NCI-H1417 treated with DMSO at 0.1 percent for 48 hours (cell line): ENCODE data around the gene SPEM1.
A peak's percentile ranks its signal among the peaks of the same experiment; 100 is the strongest.

ENCODE experiments used
- DNase-seq: peaks from one replicate; lab custom pipeline; 2025; lab: John Stamatoyannopoulos, UW

Gene SPEM1

GRCh38 chr17:7398612-7399011 is 21.5 kb upstream of the SPEM1 start:
- DNase-seq = no peak

- DNase-seq = no peak
Observed at GRCh38 chr17:7403043-7403726, 16.9 kb upstream of the SPEM1 start.

DNA sequence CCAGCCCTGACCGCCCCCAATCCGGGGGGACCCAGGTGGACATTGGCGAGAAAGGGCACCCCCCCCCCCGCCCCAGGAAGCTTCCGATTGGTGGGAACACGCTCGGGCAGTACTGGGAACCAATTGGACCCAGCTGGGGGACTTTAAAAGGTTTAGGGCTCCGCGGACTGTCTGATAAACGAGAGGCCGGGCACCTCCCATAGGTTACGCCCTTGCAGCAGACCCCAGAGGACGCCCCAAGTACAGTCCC is 16.5 kb upstream of the SPEM1 start:
- DNase-seq = no peak

DNA sequence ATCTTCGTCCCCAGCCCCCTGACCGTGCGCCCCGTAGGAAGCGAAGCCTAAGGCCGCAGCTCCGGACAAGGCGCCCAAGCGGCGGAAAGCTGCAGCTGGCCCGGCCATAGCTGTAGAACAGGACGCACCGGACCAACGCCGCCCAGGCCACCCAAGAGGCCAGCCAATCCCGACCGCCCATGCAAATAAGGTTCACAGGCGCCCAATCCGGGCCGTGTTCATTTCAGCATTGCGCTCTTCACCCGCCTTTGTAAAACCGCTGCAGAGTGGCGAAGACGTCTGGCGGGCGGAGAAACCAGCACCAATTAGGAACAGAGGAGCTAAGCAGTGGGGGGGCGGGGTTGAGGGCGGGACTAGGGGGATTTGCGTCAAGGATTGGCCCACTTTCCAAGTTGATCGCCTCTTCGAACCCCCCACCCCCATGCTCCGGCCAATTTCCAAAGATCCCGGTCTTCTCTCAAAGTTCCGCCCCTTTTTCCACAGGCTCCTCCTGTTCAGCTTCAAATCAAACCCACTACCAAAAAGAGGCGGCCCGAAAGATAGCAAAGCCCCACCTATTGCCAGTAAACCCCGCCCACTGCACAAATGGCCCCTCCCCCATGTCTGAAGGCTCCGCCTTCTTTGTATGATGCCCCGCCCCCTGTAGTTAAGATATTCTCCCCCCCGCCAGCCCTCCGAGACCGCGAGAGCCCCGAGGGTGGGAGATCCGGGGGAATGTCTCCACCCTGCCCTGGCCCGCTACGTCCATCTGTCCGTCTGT is 16.0 kb upstream of the SPEM1 start, which contains the start of gene TMEM256:
Gene TMEM256 (minus strand): TSS at position 121 of the 760 bp plus-strand sequence. CDS start 13 bp downstream, at position 108.
- DNase-seq = peak; percentile 83

DNA sequence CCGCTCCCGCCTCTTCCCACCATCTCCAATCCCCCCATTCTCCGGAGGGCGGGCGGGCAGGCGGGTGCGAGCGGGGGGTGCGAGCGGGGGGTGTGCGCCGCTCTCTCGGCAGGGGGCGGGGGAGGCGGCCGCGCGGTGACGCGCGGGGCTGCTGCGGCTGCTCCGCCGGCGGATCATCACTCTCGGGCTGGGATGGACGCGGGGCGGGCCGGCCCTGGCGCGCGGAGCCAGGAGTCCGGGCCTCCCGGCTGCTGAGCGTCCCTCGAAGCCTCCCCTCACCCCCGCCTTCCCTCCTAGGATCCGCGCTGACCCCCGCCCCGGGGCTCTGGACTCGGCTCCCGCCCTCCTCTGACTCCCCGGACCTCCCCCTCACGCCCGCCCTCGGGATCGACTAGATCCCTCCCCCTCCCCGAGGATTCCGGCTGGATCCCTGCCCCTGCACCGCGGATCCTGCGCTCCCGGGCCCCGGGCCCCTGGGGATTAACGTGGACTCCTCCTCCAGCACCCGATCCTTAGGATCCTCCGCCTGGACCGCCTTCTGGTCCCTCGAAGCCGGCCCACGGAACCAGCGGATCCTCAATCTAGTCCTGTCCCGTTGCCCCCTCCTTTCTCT is 15.3 kb upstream of the SPEM1 start:
- DNase-seq = no peak

DNA sequence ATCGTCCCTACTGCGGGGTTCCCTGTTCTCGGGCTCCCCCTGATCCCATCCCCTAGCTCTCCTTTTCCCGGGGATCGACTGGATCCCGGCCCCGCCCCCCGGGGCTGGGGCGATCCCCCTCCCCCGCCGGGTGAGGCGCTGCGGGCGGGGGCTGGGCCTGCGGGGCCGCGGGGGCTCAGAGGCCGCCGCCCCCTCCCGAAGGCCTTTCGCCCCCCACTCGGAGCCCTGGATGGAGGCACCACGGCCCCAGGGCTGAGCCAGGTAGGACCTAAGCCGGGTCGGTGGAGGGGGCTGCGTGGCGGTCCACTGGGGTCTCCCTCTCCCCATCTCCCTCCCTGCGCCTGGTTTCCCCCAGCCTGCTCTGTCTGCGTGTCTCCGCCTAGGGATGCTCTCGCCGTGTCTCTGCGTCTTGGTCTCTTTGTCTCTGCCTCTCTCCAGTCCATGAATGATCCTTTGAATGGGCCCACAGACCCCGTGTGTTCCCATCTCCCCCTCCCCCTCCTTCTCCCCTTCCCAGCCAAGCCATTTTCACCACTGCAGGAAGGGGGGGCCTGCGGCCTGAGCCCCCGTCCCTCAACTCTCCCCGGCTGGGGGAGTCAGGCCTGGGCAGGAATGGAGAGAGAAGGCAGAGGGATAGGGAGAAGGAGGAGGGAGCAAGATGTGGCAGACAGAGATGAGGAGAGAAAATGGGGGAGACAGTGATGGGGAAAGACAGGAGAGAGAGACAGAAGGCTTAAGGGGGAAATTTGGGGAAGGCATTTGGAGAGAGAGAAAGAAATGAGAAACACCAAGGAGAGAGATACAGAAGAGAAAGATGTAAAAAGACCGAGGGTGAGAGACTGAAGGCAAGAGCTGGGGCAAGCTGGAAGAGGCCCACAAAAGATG is 14.5 kb upstream of the SPEM1 start:
- DNase-seq = no peak

DNA sequence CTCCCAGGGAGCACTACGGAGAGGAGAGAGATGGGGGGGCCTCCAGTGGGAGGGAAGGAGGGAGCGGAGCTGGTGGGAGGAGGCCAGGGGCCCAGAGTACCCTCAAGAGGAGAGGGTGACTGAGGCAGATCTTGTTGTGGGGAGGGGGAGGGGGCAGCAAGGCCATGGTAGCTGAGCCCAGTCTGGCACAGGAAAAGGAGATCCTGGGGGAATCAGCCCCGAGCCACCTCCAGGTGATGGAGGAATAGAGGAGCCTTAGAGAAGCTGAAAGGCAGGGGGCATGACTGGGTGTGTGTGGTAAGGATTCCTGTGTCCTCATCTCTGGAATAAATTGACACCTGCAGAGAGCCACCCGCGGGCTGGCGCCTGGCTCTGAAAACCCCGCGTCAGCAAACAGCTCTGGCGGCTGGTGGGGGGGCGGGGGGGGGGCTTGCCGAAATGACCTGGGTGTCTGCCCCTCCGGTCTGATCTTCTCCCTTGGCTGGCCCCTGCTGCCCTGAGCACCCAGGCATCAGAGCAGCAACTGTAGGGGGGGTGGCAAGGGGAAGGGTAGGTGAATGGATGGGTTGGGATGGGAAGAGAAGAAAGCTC is 13.8 kb upstream of the SPEM1 start:
- DNase-seq = no peak

DNA sequence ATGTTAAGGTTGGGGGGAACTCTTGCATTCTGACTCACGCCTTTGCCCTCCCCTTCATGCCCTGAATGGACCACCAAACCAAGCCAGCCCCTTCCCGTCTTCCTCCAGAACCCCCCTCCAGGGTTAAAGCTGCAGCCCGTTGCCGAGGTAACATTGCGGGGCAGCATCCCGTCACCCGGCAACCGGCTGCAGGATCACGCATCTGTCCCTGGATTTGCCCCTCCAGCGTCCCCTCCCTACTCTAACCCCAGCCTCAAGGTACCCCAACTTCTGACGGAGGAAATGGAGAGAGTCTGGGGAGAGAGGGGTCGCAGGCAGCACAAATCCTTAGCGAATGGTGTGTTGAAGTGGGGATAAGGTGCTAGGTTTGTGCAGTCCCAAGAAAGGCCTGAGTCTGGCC is 13.0 kb upstream of the SPEM1 start:
- DNase-seq = no peak

GRCh38 chr17:7407485-7408251 is 12.5 kb upstream of the SPEM1 start, which contains the start of gene NLGN2:
Gene NLGN2 (plus strand): TSS chr17:7407845. CDS start chr17:7408256, 411 bp downstream.
- no peak for DNase-seq

DNA sequence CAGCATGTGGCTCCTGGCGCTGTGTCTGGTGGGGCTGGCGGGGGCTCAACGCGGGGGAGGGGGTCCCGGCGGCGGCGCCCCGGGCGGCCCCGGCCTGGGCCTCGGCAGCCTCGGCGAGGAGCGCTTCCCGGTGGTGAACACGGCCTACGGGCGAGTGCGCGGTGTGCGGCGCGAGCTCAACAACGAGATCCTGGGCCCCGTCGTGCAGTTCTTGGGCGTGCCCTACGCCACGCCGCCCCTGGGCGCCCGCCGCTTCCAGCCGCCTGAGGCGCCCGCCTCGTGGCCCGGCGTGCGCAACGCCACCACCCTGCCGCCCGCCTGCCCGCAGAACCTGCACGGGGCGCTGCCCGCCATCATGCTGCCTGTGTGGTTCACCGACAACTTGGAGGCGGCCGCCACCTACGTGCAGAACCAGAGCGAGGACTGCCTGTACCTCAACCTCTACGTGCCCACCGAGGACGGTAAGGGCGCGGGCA is 11.8 kb upstream of the SPEM1 start:
- no peak for DNase-seq

GRCh38 chr17:7408863-7409262 is 11.3 kb upstream of the SPEM1 start:
- DNase-seq = no peak

DNA sequence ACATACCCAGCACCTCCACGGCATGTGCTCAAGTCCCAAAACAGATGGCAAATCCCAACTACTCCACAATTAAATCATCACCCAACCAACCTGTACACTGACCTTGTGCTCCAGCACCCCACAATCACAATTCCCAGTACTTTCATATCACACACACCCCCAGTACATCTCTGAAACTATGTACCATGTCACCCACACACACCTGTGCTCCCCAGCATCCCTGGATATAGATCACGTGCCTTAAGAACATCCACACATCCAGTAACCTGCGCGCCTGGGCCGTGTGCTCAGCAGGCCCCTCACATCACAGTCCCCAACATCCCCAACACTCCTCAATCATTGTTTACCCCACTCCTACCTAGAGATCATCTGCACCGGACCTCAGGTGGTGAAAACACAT is 10.4 kb upstream of the SPEM1 start:
- no peak for DNase-seq

GRCh38 chr17:7410634-7411426 is 9.3 kb upstream of the SPEM1 start:
- no peak for DNase-seq

GRCh38 chr17:7411427-7411750 is 8.7 kb upstream of the SPEM1 start:
- no peak for DNase-seq

GRCh38 chr17:7413346-7413985 is 6.7 kb upstream of the SPEM1 start:
- DNase-seq = no peak

DNA sequence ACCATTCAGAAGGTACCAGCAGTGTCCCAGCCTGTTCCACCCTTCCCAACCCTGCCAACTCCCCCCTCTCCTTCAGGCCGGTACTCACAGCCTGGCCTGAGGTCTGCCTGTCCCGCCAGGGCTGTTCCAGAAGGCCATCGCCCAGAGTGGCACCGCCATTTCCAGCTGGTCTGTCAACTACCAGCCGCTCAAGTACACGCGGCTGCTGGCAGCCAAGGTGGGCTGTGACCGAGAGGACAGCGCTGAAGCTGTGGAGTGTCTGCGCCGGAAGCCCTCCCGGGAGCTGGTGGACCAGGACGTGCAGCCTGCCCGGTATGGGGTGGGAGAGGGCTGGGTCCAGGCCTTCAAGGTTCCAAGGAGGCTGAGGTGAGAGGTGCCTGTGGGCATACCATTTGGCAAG is 5.3 kb upstream of the SPEM1 start:
- DNase-seq = no peak

DNA sequence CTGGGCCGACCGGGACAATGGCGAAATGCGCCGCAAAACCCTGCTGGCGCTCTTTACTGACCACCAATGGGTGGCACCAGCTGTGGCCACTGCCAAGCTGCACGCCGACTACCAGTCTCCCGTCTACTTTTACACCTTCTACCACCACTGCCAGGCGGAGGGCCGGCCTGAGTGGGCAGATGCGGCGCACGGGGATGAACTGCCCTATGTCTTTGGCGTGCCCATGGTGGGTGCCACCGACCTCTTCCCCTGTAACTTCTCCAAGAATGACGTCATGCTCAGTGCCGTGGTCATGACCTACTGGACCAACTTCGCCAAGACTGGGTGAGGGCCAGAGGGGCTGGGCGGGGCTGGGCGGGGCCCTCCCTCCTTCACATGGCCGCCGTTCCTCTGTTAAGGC is 4.3 kb upstream of the SPEM1 start:
- DNase-seq = no peak

DNA sequence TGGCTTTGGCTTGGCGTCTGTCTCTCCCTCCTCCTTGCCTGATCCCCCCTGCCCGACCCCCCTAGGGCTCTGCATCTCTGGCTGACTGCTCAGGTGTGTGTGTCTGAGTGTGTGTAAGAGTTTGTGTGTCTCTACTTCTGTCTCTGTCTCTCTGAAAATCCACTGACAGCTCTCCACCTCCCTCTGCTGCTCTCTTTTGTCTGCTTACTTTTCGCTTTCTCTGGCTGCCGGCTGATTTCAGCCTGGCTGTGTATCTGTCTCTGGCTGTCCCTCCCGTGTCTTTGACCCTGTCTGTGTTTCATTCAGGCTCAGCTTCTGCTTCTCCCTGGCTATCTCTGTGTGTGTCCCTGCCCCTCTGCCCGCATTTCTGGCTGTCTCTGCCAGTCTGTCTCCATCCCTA is 3.8 kb upstream of the SPEM1 start:
- no peak for DNase-seq

DNA sequence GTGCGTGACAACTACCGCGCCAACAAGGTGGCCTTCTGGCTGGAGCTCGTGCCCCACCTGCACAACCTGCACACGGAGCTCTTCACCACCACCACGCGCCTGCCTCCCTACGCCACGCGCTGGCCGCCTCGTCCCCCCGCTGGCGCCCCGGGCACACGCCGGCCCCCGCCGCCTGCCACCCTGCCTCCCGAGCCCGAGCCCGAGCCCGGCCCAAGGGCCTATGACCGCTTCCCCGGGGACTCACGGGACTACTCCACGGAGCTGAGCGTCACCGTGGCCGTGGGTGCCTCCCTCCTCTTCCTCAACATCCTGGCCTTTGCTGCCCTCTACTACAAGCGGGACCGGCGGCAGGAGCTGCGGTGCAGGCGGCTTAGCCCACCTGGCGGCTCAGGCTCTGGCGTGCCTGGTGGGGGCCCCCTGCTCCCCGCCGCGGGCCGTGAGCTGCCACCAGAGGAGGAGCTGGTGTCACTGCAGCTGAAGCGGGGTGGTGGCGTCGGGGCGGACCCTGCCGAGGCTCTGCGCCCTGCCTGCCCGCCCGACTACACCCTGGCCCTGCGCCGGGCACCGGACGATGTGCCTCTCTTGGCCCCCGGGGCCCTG is 3.0 kb upstream of the SPEM1 start:
- DNase-seq = no peak
